ENCODE measurements around the gene MSL2.
"Not testable (repeated sequence)": the region's sequence is repeated elsewhere in the genome, so short reads cannot be mapped to it uniquely, and the experiment has no call there.

The MSL2 gene

GRCh38 chr3:136136454-136136853 is 59.7 kb downstream of the MSL2 start:
- Mint-ChIP-seq H3K4me3 (no peak overlapping the region), H3K4me1 (peaks cover 2% of the 10 kb centered on the region)

DNA sequence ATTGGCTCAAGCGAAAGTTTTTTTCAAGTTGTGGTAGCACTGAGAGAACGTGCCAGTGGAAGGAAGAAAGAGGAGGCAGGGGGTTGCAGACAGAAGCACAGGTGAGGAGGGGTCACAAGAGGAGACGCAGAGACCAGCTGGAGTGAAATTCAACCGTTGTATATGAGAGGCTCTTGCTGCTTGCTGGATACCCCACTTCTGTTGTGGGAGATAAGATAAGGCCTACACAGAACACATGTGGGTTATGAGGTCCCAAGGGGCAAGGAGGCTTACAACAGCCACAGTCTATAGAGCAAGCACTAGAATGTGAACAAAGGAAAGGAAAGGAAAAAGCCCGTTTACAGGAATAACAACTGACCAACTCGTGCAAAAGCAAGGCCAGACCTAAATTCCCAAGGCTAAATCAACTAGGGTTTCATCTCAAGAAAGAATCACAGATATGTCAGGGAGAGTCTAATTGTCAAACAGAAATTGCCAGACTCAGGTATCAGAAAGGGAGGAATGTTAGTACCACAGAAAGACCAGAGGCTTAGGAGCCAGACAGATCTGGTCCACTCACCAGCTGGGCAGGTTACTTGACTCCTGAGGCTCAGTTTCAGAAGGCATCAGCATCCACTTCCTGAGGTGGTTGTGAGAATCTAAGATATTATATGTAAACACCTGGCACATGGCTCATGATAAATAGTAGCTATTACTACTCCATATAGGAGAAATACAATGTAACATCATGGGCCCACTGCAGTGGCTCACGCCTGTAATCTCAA is 60.9 kb downstream of the MSL2 start:
- Mint-ChIP-seq H3K27me3 (no peaks in the 10 kb centered on the region), H3K36me3 (no peaks in the 10 kb centered on the region), H3K27ac (no peak overlapping the region), H3K9me3 (peaks cover 2% of the 10 kb centered on the region), H3K4me3 (no peak overlapping the region), H3K4me1 (no peaks in the 10 kb centered on the region)
- no peak for ATAC-seq

More at GRCh38 chr3:136136454-136136853, 59.7 kb downstream of the MSL2 start:
- Mint-ChIP-seq H3K9me3 (no peaks in the 10 kb centered on the region), H3K27ac (no peak overlapping the region), H3K36me3 (no peaks in the 10 kb centered on the region), H3K27me3 (no peaks in the 10 kb centered on the region)
- ATAC-seq, result no peak

DNA sequence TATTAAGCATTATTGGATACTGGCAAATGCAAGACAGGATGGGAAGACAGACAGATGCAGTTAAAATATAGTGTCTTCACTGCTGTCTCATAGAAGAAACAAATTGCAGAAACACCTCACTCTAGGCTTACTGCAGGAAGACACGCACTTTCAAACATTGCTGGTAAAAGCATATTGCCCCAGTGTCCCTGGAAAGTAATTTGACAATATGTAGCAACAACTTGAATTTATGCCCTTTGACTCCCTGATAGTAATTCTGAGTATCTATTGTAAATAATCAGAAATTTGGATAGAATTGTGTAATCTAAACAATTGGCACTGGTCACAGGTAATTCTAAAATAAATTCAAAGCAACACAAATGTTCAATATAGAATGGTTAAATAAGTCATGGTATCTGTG is 62.0 kb downstream of the MSL2 start:
- Mint-ChIP-seq H3K36me3 (peaks cover 1% of the 10 kb centered on the region), H3K27me3 (no peaks in the 10 kb centered on the region), H3K4me3 (no peak overlapping the region), H3K27ac (no peak overlapping the region), H3K9me3 (peaks cover 2% of the 10 kb centered on the region), H3K4me1 (no peaks in the 10 kb centered on the region)
- no peak for ATAC-seq

- peaks cover 14% of the 10 kb centered on the region for H3K9me3 Mint-ChIP-seq
- not testable (repeated sequence) for H3K4me1 Mint-ChIP-seq, H3K4me3 Mint-ChIP-seq, H3K27me3 Mint-ChIP-seq, ATAC-seq, H3K27ac Mint-ChIP-seq
- H3K36me3 Mint-ChIP-seq, result peaks cover 13% of the 10 kb centered on the region
Measured at GRCh38 chr3:136131647-136132046, 64.5 kb downstream of the MSL2 start.

DNA sequence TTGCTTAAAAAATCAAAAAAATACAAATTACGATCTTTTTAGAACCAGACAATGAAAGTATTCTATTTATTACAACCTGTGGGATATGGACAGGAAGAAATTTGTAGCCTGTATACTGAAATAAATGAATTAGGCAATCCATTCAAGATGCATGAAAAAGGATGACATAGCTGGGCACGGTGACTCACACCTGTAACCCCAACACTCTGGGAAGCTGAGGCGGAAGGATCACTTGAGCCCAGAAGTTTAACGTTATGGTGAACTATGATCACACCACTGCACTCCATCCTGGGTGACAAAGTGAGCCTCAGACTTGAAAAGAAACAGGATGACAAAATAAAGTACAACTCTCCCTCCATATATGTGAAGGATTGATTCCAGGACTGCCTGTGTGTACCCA is 74.1 kb downstream of the MSL2 start:
- H3K27ac Mint-ChIP-seq, result no peak overlapping the region
- H3K4me1 Mint-ChIP-seq, result peaks cover 21% of the 10 kb centered on the region
- H3K27me3 Mint-ChIP-seq, result peaks cover 6% of the 10 kb centered on the region
- peaks cover 5% of the 10 kb centered on the region for H3K36me3 Mint-ChIP-seq
- ATAC-seq, result no peak
- H3K4me3 Mint-ChIP-seq, result no peak overlapping the region
- peaks cover 3% of the 10 kb centered on the region for H3K9me3 Mint-ChIP-seq

DNA sequence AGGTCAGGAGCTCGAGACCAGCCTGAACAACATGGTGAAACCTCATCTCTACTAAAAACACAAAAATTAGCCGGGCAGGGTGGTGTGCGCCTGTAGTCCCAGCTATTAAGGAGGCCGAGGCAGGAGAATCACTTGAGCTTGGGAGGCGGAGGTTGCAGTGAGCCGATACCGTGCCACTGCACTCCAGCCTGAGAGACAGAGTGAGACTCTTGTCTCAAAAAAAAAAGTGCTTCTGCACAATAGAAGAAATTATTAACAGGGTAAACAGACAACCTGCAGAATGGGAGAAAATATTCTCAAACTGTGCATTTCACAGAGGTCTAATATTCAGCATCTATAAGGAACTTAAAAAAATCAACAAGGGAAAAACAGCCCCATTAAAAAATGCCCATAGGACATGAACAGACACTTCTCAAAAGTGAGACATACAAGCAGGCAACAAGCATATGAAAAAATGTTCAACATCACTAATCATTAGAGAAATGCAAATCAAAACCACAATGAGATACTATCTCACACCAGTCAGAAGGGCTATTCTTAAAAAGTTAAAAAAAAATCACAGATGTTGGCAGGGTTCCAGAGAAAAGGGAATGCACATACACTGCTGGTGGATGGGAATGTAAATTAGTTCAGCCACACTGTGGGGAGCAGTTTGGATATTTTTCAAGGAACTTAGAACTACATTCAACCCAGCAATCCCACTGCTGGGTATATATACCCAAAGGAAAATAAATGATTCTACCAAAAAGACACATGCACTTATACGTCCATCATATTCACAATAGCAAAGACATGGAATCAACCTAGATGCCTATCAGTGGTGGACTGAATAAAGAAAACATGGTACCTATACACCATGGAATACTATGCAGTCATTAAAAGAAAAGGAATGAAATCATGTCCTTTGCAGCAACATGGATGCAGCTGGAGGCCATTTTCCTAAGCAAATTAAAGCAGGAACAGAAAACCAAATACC is 75.5 kb downstream of the MSL2 start:
- Mint-ChIP-seq H3K27me3 (peaks cover 13% of the 10 kb centered on the region), H3K4me3 (no peak overlapping the region), H3K9me3 (peaks cover 5% of the 10 kb centered on the region), H3K27ac (no peak overlapping the region), H3K36me3 (peaks cover 8% of the 10 kb centered on the region), H3K4me1 (peaks cover 24% of the 10 kb centered on the region)
- ATAC-seq, result no peak

- Mint-ChIP-seq H3K36me3 (peaks cover 13% of the 10 kb centered on the region), H3K27me3 (peaks cover 20% of the 10 kb centered on the region), H3K4me1 (peaks cover 24% of the 10 kb centered on the region)
- ATAC-seq, H3K27ac Mint-ChIP-seq, H3K4me3 Mint-ChIP-seq, H3K9me3 Mint-ChIP-seq: not testable (repeated sequence)
Measured at GRCh38 chr3:136119783-136120182, 76.4 kb downstream of the MSL2 start.

DNA sequence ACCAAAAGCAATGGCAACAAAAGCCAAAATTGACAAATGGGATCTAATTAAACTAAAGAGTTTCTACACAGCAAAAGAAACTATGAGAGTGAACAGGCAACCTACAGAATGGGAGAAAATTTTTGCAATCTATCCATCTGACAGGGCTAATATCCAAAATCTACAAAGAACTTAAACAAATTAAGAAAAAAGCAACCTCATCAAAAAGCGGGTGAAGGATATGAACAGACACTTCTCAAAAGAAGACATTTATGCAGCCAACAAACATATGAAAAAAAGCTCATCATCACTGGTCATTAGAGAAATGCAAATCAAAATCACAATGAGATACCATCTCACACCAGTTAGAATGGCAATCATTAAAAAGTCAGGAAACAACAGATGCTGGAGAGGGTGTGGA is 76.8 kb downstream of the MSL2 start:
- H3K4me3 Mint-ChIP-seq, H3K27ac Mint-ChIP-seq, ATAC-seq, H3K9me3 Mint-ChIP-seq: not testable (repeated sequence)
- Mint-ChIP-seq H3K36me3 (peaks cover 13% of the 10 kb centered on the region), H3K27me3 (peaks cover 20% of the 10 kb centered on the region), H3K4me1 (peaks cover 24% of the 10 kb centered on the region)

GRCh38 chr3:136114421-136114820 is 81.7 kb downstream of the MSL2 start:
- no peak overlapping the region for H3K4me3 Mint-ChIP-seq
- no peak for ATAC-seq
- H3K27me3 Mint-ChIP-seq, result peaks cover 20% of the 10 kb centered on the region
- H3K36me3 Mint-ChIP-seq, result peaks cover 24% of the 10 kb centered on the region
- peaks cover 16% of the 10 kb centered on the region for H3K4me1 Mint-ChIP-seq
- no peak overlapping the region for H3K27ac Mint-ChIP-seq
- H3K9me3 Mint-ChIP-seq, result peaks cover 5% of the 10 kb centered on the region

- H3K9me3 Mint-ChIP-seq, result no peaks in the 10 kb centered on the region
- peaks cover 5% of the 10 kb centered on the region for H3K27me3 Mint-ChIP-seq
- H3K4me1 Mint-ChIP-seq, result peaks cover 19% of the 10 kb centered on the region
- no peak overlapping the region for H3K27ac Mint-ChIP-seq
- no peak for ATAC-seq
- peaks cover 14% of the 10 kb centered on the region for H3K36me3 Mint-ChIP-seq
- no peak overlapping the region for H3K4me3 Mint-ChIP-seq
Measured at GRCh38 chr3:136110481-136110880, 85.7 kb downstream of the MSL2 start.

DNA sequence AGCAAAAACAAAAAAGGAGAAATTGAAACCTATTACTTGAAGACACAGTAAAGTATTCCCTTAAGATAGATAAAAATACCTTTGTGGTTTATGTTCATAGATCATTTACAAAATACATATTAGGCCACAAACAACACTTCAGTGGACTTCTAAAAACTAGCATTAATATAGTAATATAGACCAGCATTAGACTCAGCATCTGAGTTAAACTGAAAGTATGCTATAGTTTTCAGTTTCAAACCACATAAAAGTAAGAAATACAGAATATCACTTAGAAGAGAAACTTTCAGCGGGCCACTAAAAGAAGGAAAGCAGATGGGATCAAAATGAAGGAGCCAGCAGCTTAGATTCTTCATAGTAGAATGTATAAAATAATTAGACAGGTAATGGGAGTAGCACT is 86.6 kb downstream of the MSL2 start:
- Mint-ChIP-seq H3K4me1 (peaks cover 26% of the 10 kb centered on the region), H3K4me3 (no peak overlapping the region), H3K36me3 (peaks cover 16% of the 10 kb centered on the region), H3K9me3 (no peaks in the 10 kb centered on the region), H3K27ac (no peak overlapping the region), H3K27me3 (no peaks in the 10 kb centered on the region)
- ATAC-seq, result no peak

DNA sequence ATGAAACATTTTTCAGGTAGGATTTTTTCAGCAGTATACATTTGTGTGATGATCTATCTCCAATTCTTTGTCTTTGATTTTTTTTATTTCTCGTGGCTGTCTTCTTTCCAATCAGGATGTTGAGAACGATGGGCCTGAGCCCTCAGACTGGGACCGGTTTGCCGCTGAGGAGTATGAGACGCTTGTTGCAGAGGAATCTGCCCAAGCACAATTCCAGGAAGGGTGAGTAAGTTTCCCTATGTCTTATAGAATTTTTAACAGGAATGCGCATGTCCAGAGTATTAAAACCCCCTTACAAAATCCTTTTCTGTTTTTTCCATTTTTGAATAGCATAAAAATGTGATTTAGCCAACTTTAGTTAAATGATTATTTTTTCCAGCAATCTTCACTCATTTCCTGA is 90.0 kb downstream of the MSL2 start:
- Mint-ChIP-seq H3K36me3 (peaks cover 6% of the 10 kb centered on the region), H3K4me3 (no peak overlapping the region)

GRCh38 chr3:136105044-136105443 is 91.1 kb downstream of the MSL2 start:
- Mint-ChIP-seq H3K9me3 (no peaks in the 10 kb centered on the region), H3K27ac (no peak overlapping the region), H3K36me3 (peaks cover 6% of the 10 kb centered on the region), H3K4me3 (no peak overlapping the region), H3K27me3 (no peaks in the 10 kb centered on the region), H3K4me1 (peaks cover 26% of the 10 kb centered on the region)
- no peak for ATAC-seq

More for the DNA sequence above, 90.0 kb downstream of the MSL2 start:
- Mint-ChIP-seq H3K9me3 (no peaks in the 10 kb centered on the region), H3K27ac (no peak overlapping the region), H3K4me1 (peaks cover 26% of the 10 kb centered on the region), H3K27me3 (no peaks in the 10 kb centered on the region)
- no peak for ATAC-seq

All from stimulated activated memory B cell treated with anti-CD40 and anti-IgM and Interleukin-4, amounts not matched to agents 10 μg/mL and 1 μg/mL and 100 μg/mL, for 72 hours (primary cell).